Neuronal stem cell (in vitro differentiated cells): ENCODE measurements around the gene NPPA.
A peak's percentile ranks its signal among the peaks of the same experiment; 100 is the strongest.

Source experiments
- DNase-seq: peaks from one replicate; pipeline ENCODE4 v3.0.0-alpha.2; 2013; ENCODE audit warnings: low spot score
- H2AFZ ChIP-seq: one replicate; pipeline ENCODE4 v1.6.1; 2013; ENCODE audit warnings: mild to moderate bottlenecking, low read length, inconsistent platforms
- H2AK5ac ChIP-seq: 2 replicates; pipeline ENCODE4 v1.6.1; 2013; ENCODE audit warnings: low read depth, mild to moderate bottlenecking, inconsistent platforms, low read length, moderate library complexity, mixed read lengths
- H2BK120ac ChIP-seq: 2 replicates; pipeline ENCODE4 v1.6.1; 2013; ENCODE audit warnings: low read depth, mild to moderate bottlenecking, inconsistent platforms, low read length, moderate library complexity, mixed read lengths
- H2BK12ac ChIP-seq: one replicate; pipeline ENCODE4 v1.6.1; 2013; ENCODE audit warnings: low read length, inconsistent platforms
- H2BK15ac ChIP-seq: 2 replicates; pipeline ENCODE4 v1.6.1; 2013; ENCODE audit warnings: mild to moderate bottlenecking, low read length, inconsistent platforms, mixed read lengths
- H2BK5ac ChIP-seq: one replicate; pipeline ENCODE4 v1.6.1; 2013; ENCODE audit warnings: inconsistent platforms, mild to moderate bottlenecking, low read length, moderate library complexity
- H3K14ac ChIP-seq: one replicate; pipeline ENCODE4 v1.6.1; 2013; ENCODE audit warnings: low read length, inconsistent platforms
- H3K18ac ChIP-seq: 2 replicates; pipeline ENCODE4 v1.6.1; 2013; ENCODE audit warnings: low read length, inconsistent platforms
- H3K23ac ChIP-seq: 2 replicates; pipeline ENCODE4 v1.6.1; 2013; ENCODE audit warnings: low read depth, mild to moderate bottlenecking, mixed read lengths, low read length, inconsistent platforms; ENCODE audit not compliant: poor library complexity
- H3K27ac ChIP-seq: replicated peaks from 3 replicates; pipeline ENCODE4 v1.5.1; 2013; ENCODE audit warnings: low read length, inconsistent platforms
- H3K27me3 ChIP-seq, 3 experiments: 2 replicates each; pipeline ENCODE4 v1.6.1; 2013; ENCODE audit warnings: low read length in 3 of 3, mild to moderate bottlenecking in 2 of 3, inconsistent platforms in 1 of 3, low read depth in 1 of 3, mixed read lengths in 1 of 3, moderate library complexity in 1 of 3; ENCODE audit not compliant: control insufficient read depth in 3 of 3, insufficient read depth in 3 of 3
- H3K36me3 ChIP-seq, 2 donors: replicated peaks in 1 of 2; 2 replicates each; pipeline ENCODE4 v1.6.1; 2013; ENCODE audit warnings: low read length in 2 of 2; ENCODE audit not compliant: control insufficient read depth in 2 of 2, insufficient read depth in 2 of 2
- H3K4ac ChIP-seq: 2 replicates; pipeline ENCODE4 v1.6.1; 2013; ENCODE audit warnings: inconsistent platforms, mild to moderate bottlenecking, low read length, moderate library complexity
- H3K4me1 ChIP-seq, 2 donors: 1 replicate in 1 of 2; 2 replicates in 1 of 2; pipeline ENCODE4 v1.6.1; 2013; ENCODE audit warnings: low read length in 2 of 2, low read depth in 1 of 2; ENCODE audit not compliant: control insufficient read depth in 2 of 2, insufficient read depth in 1 of 2
- H3K4me2 ChIP-seq: one replicate; pipeline ENCODE4 v1.6.1; 2013; ENCODE audit warnings: mild to moderate bottlenecking, low read length, inconsistent platforms; ENCODE audit not compliant: insufficient read depth, poor library complexity, severe bottlenecking
- H3K4me3 ChIP-seq, 2 donors: 2 replicates each; pipeline ENCODE4 v1.5.1; 2013; ENCODE audit warnings: low read length in 2 of 2, mild to moderate bottlenecking in 2 of 2, inconsistent platforms in 1 of 2, moderate library complexity in 1 of 2
- H3K79me1 ChIP-seq: one replicate; pipeline ENCODE4 v1.6.1; 2013; ENCODE audit warnings: low read depth, mild to moderate bottlenecking, inconsistent platforms, low read length, moderate library complexity
- H3K9ac ChIP-seq: one replicate; pipeline ENCODE4 v1.6.1; 2013; ENCODE audit warnings: mild to moderate bottlenecking, low read depth, low read length, inconsistent platforms; ENCODE audit not compliant: poor library complexity
- H3K9me3 ChIP-seq, 2 donors: replicated peaks in 1 of 2; 2 replicates each; pipeline versions ENCODE3 to v1.6.1; 2013; ENCODE audit warnings: low read length in 2 of 2, mild to moderate bottlenecking in 2 of 2, inconsistent platforms in 1 of 2, low read depth in 1 of 2, mixed read lengths in 1 of 2, moderate library complexity in 1 of 2; ENCODE audit not compliant: control insufficient read depth in 2 of 2, insufficient read depth in 1 of 2
- H4K8ac ChIP-seq: one replicate; pipeline ENCODE4 v1.6.1; 2013; ENCODE audit warnings: low read depth, mild to moderate bottlenecking, inconsistent platforms, low read length, moderate library complexity
- H4K91ac ChIP-seq: one replicate; pipeline ENCODE4 v1.6.1; 2013; ENCODE audit warnings: low read length, low read depth, mild to moderate bottlenecking, inconsistent platforms; ENCODE audit not compliant: poor library complexity
- WGBS, 2 donors: extraction: QIAGEN DNeasy Blood & Tissue Kit; methylation state at CpG; one replicate each; pipeline ENCODE4 v1.1.7; 2013; ENCODE audit warnings: missing lambda C conversion rate in 2 of 2, mixed read lengths in 1 of 2; ENCODE audit not compliant: insufficient read length in 2 of 2, insufficient replicate concordance in 1 of 2; ENCODE audit errors: extremely low coverage in 2 of 2; 5-methylcytosine and 5-hydroxymethylcytosine counted together

NPPA gene

DNA sequence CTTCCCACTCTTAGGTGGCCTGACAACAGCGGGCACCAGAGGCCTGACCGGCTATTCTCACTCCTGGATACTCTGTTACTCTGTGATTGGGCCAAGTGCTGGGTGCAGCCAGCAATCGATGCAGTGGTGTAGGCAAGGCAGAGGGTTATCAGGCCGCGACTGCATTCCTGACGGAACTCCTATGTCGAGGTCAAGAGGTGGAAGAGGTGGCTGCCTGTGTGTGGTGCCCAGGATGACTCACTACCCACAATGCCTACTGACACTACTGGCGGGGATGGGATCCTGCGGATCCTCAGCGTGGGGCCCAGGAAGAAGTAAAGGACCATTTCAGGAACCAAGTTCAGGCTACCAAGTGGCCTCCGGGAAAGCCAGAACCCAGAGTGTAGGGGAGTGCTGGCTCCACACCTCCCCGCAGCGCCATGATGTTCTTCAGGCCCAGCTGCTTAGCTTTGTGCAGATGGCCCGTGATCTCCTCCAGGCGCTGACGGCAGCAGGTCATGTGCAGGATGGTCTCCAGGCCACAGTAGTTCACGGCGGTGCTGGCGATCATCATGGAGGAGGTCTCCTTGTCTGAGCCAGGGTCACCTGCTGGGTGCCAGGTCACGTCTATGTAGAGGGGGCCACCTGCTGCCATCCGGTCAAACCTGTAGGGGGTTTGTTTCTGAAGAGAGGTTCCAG, 46.7 kb downstream of the NPPA start:
- Histone ChIP-seq H3K36me3 (peaks cover 21 to 34% of the 10 kb centered on the region in 2 donors), H2BK15ac (no peak overlapping the region), H3K9ac (no peak overlapping the region), H4K8ac (no peak overlapping the region), H2BK12ac (no peak overlapping the region), H3K4me2 (no peak overlapping the region), H3K9me3 (no peaks in the 10 kb centered on the region), H3K4me1 (peaks cover 17 to 26% of the 10 kb centered on the region in 2 donors), H2BK120ac (no peak overlapping the region), H2BK5ac (no peak overlapping the region), H3K4me3 (no peak overlapping the region), H2AK5ac (no peak overlapping the region), H3K14ac (no peak overlapping the region), H3K27ac (no peak overlapping the region), H3K27me3 (no peaks in the 10 kb centered on the region), H3K4ac (no peak overlapping the region), H3K18ac (no peak overlapping the region), H4K91ac (no peak overlapping the region), H2AFZ (no peak overlapping the region), H3K79me1 (peaks cover 3% of the 10 kb centered on the region), H3K23ac (no peak overlapping the region)
- WGBS, 2 donors: no CpG with 5 or more reads among the region's 21 CpGs
- DNase-seq: no peak

DNA sequence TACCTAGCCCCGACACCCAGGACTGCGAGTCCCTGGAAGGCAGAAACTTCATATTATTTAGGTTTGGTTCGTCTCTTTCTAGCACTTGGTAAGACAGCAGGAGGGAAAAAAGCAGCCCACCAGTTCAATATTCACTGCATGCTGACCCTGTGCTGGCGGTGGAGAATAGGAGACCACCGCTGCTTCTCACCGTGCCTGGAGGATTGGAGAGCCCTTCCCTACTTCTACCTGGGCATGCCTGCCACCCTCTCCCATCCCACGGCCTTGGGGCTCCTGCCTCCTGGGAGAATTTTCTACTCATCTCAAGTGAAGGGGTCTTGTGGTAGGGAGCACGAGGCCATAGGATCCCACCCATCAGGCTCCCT, 47.2 kb downstream of the NPPA start:
- H3K27me3 ChIP-seq: no peaks in the 10 kb centered on the region
- H2BK120ac ChIP-seq: no peak overlapping the region
- peaks cover 3% of the 10 kb centered on the region for H3K79me1 ChIP-seq
- no peak for DNase-seq
- no peak overlapping the region for H3K23ac ChIP-seq
- no peak overlapping the region for H2AK5ac ChIP-seq
- H2BK12ac ChIP-seq: no peak overlapping the region
- no peak overlapping the region for H3K14ac ChIP-seq
- H4K8ac ChIP-seq: no peak overlapping the region
- no peak overlapping the region for H2BK5ac ChIP-seq
- H3K9me3 ChIP-seq: no peaks in the 10 kb centered on the region
- H3K27ac ChIP-seq: no peak overlapping the region
- H3K4me3 ChIP-seq: no peak overlapping the region
- H3K18ac ChIP-seq: no peak overlapping the region
- H3K4ac ChIP-seq: no peak overlapping the region
- no peak overlapping the region for H4K91ac ChIP-seq
- H3K4me1 ChIP-seq: peaks cover 17 to 26% of the 10 kb centered on the region in 2 donors
- H3K9ac ChIP-seq: no peak overlapping the region
- peaks cover 24 to 39% of the 10 kb centered on the region in 2 donors for H3K36me3 ChIP-seq
- H2AFZ ChIP-seq: no peak overlapping the region
- no peak overlapping the region for H3K4me2 ChIP-seq
- WGBS, 2 donors: no CpG with 5 or more reads among the region's 8 CpGs
- H2BK15ac ChIP-seq: no peak overlapping the region

DNA sequence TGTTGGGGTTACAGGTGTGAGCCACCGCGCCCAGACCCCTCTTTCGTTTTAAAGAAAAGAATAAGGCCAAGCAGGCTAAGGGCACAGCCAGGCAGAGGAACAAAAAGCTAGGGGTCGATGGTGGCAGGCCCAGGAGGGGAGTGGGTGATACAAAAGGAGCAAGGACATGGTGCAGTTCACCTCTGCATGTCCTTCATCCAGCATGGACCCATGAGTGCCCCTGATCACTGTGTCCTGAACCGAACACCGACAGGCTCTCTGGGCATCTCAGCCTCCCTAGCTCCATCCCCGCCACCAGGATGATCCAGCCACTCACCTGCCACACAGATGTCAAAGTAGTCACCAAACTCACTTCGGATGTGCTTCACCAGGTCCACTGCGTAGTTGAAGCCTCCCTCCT, 47.7 kb downstream of the NPPA start:
- no peak overlapping the region for H2BK15ac ChIP-seq
- H3K27me3 ChIP-seq: no peaks in the 10 kb centered on the region
- no peak overlapping the region for H3K14ac ChIP-seq
- H2AFZ ChIP-seq: no peak overlapping the region
- H3K23ac ChIP-seq: peak overlapping the region; percentile 47
- DNase-seq: no peak
- no peak overlapping the region for H3K4ac ChIP-seq
- H3K4me1 ChIP-seq: peaks cover 15 to 22% of the 10 kb centered on the region in 2 donors
- H3K18ac ChIP-seq: no peak overlapping the region
- H2BK12ac ChIP-seq: no peak overlapping the region
- H2BK120ac ChIP-seq: no peak overlapping the region
- no peak overlapping the region for H4K8ac ChIP-seq
- H3K4me3 ChIP-seq: no peak overlapping the region
- H3K79me1 ChIP-seq: peaks cover 2% of the 10 kb centered on the region
- WGBS, 2 donors: no CpG with 5 or more reads among the region's 9 CpGs
- no peak overlapping the region for H4K91ac ChIP-seq
- H3K36me3 ChIP-seq: peaks cover 27 to 43% of the 10 kb centered on the region in 2 donors
- no peaks in the 10 kb centered on the region for H3K9me3 ChIP-seq
- no peak overlapping the region for H2AK5ac ChIP-seq
- no peak overlapping the region for H3K4me2 ChIP-seq
- H2BK5ac ChIP-seq: no peak overlapping the region
- H3K9ac ChIP-seq: no peak overlapping the region
- H3K27ac ChIP-seq: no peak overlapping the region

DNA sequence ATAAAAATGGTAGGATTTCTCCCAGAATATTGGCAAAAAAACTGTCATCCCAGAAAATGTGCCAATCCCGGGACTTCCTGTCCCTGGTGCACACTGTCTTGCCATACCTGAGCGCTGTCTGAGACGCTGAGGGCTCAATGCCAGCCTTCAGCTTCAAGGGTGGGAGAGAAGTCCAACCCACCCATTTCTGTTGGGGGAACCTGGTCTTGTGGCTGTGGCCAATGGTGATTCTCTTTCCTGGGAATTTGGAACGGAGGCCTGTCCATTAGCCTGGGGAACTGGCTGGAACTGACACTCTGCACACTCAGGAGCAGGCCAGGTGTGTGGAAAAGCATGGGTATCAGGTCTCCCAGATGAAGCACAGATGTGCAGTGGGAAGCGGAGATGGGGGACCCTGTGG, 48.5 kb downstream of the NPPA start:
- H2BK120ac ChIP-seq: no peak overlapping the region
- H4K91ac ChIP-seq: no peak overlapping the region
- no peak overlapping the region for H2BK12ac ChIP-seq
- WGBS, 2 donors: no CpG with 5 or more reads among the region's 5 CpGs
- H2BK5ac ChIP-seq: no peak overlapping the region
- H3K4me2 ChIP-seq: no peak overlapping the region
- no peak overlapping the region for H3K23ac ChIP-seq
- H2AK5ac ChIP-seq: no peak overlapping the region
- peaks cover 29 to 51% of the 10 kb centered on the region in 2 donors for H3K36me3 ChIP-seq
- peaks cover 2% of the 10 kb centered on the region for H3K79me1 ChIP-seq
- H3K4ac ChIP-seq: no peak overlapping the region
- H3K27ac ChIP-seq: no peak overlapping the region
- H2BK15ac ChIP-seq: no peak overlapping the region
- H3K18ac ChIP-seq: no peak overlapping the region
- peaks cover 11 to 18% of the 10 kb centered on the region in 2 donors for H3K4me1 ChIP-seq
- DNase-seq: no peak
- H4K8ac ChIP-seq: no peak overlapping the region
- H3K4me3 ChIP-seq: peak overlapping the region in 1 of 2 donors; percentile 5
- no peak overlapping the region for H3K14ac ChIP-seq
- H3K9me3 ChIP-seq: no peaks in the 10 kb centered on the region
- no peaks in the 10 kb centered on the region for H3K27me3 ChIP-seq
- no peak overlapping the region for H3K9ac ChIP-seq
- H2AFZ ChIP-seq: no peak overlapping the region
